Islet precursor cell (in vitro differentiated cells): Measurements from ENCODE around the gene ZNF527.
"Not testable (repeated sequence)": the region's sequence is repeated elsewhere in the genome, so short reads cannot be mapped to it uniquely, and the experiment has no call there.

Experiments
- DNase-seq: peaks from one replicate; pipeline ENCODE4 v3.0.0-alpha.2; 2018

The ZNF527 gene

GRCh38 chr19:37370880-37371661, at the start of gene ZNF527:
TSS of gene ZNF527 (plus strand) at chr19:37371099. CDS start at chr19:37374199, 3,100 bp downstream.
- DNase-seq = peak; percentile 99

GRCh38 chr19:37329686-37330085, 41.2 kb upstream of the ZNF527 start:
- no peak for DNase-seq

- no peak for DNase-seq
These were observed 38.1 kb upstream of the ZNF527 start for GRCh38 chr19:37332839-37333238.

GRCh38 chr19:37333457-37333856, 37.4 kb upstream of the ZNF527 start:
- no peak for DNase-seq

GRCh38 chr19:37334179-37335071, 36.5 kb upstream of the ZNF527 start:
- DNase-seq = peak; percentile 95

GRCh38 chr19:37342753-37343152, 28.1 kb upstream of the ZNF527 start:
- DNase-seq = no peak

GRCh38 chr19:37346091-37346490, 24.8 kb upstream of the ZNF527 start:
- no peak for DNase-seq

- no peak for DNase-seq
These were observed 22.8 kb upstream of the ZNF527 start for GRCh38 chr19:37348060-37348459.

- no peak for DNase-seq
These were observed 16.9 kb upstream of the ZNF527 start for GRCh38 chr19:37353968-37354367.

GRCh38 chr19:37355901-37356300, 15.0 kb upstream of the ZNF527 start:
- DNase-seq = no peak

- DNase-seq = no peak
These were observed 8.9 kb upstream of the ZNF527 start for GRCh38 chr19:37361994-37362393.

GRCh38 chr19:37362733-37363132, 8.2 kb upstream of the ZNF527 start:
- no peak for DNase-seq

- DNase-seq = not testable (repeated sequence)
These were observed 466 bp upstream of the ZNF527 start for GRCh38 chr19:37370386-37370879.

- no peak for DNase-seq
These were observed 18.3 kb downstream of the ZNF527 start for GRCh38 chr19:37389234-37389633.

- DNase-seq = not testable (repeated sequence)
These were observed 20.5 kb downstream of the ZNF527 start for GRCh38 chr19:37391399-37391798.

- DNase-seq = no peak
These were observed 30.2 kb downstream of the ZNF527 start for GRCh38 chr19:37401078-37401477.

GRCh38 chr19:37403403-37403802, 32.5 kb downstream of the ZNF527 start:
- DNase-seq = no peak

- DNase-seq = not testable (repeated sequence)
These were observed 35.4 kb downstream of the ZNF527 start for GRCh38 chr19:37406140-37406846.

GRCh38 chr19:37412700-37413099, 41.8 kb downstream of the ZNF527 start:
- DNase-seq = no peak

- no peak for DNase-seq
These were observed 42.6 kb downstream of the ZNF527 start for GRCh38 chr19:37413313-37414084.
